HEK293 (cell line): ENCODE measurements around the gene CD3D.

Experiments used
- CTCF ChIA-PET: fragments of 350-600 bp; formaldehyde crosslinking; extraction: SDS; loops from one replicate; lab custom pipeline; 2021; ENCODE audit warnings: antibody characterized with exemption; lab: Yijun Ruan, JAX
- POLR2A ChIA-PET: fragments of 300-600 bp; formaldehyde crosslinking; extraction: SDS; loops from one replicate; lab custom pipeline; 2020; ENCODE audit warnings: antibody characterized with exemption, inconsistent platforms; lab: Yijun Ruan, JAX
- H3K27ac ChIP-seq: fragments of 200-500 bp; sonication (Bioruptor generic); 2 replicates; pipeline ENCODE4 v1.5.1; 2014; ENCODE audit warnings: low read depth, low read length, control low read depth, inconsistent platforms; ENCODE audit errors: extremely low read depth
- H3K36me3 ChIP-seq, 2 experiments: fragments of 200-500 bp in 1 of 2; sonication (Bioruptor generic) in 1 of 2; 1 replicate in 1 of 2; 2 replicates in 1 of 2; pipeline ENCODE4 v1.5.1; 2014 to 2017; ENCODE audit warnings: inconsistent platforms in 2 of 2, low read length in 2 of 2; ENCODE audit not compliant: control insufficient read depth in 2 of 2, insufficient read depth in 1 of 2
- H3K4me1 ChIP-seq: fragments of 200-500 bp; sonication (Bioruptor generic); 2 replicates; pipeline ENCODE4 v1.5.1; 2014; ENCODE audit warnings: mild to moderate bottlenecking, low read length, inconsistent platforms; ENCODE audit not compliant: control insufficient read depth, insufficient read depth
- H3K4me3 ChIP-seq: 2 replicates; pipeline ENCODE4 v1.5.1; 2011; ENCODE audit warnings: low read depth, mild to moderate bottlenecking, control low read depth, low read length, moderate library complexity
- H3K9me3 ChIP-seq: fragments of 200-500 bp; sonication (Bioruptor generic); 2 replicates; pipeline ENCODE4 v1.5.1; 2014; ENCODE audit warnings: low read depth, low read length, inconsistent platforms; ENCODE audit not compliant: control insufficient read depth, insufficient read depth
- FEZF1 ChIP-seq: fragments of 450-650 bp; formaldehyde crosslinking; IDR thresholded peaks from 2 replicates; pipeline ENCODE4 v1.5.1; 2016; ENCODE audit warnings: missing biosample characterization, missing genetic modification characterization
- GLIS1 ChIP-seq: fragments of 450-650 bp; formaldehyde crosslinking; IDR thresholded peaks from 2 replicates; pipeline ENCODE4 v1.5.1; 2016; ENCODE audit warnings: missing biosample characterization, missing genetic modification characterization
- GLIS2 ChIP-seq: fragments of 450-650 bp; formaldehyde crosslinking; IDR thresholded peaks from 2 replicates; pipeline ENCODE4 v1.5.1; 2016; ENCODE audit warnings: missing biosample characterization, missing genetic modification characterization
- KLF7 ChIP-seq: fragments of 450-650 bp; formaldehyde crosslinking; IDR thresholded peaks from 2 replicates; pipeline ENCODE4 v1.5.1; 2016; ENCODE audit warnings: missing biosample characterization, missing genetic modification characterization, borderline replicate concordance
- SP2 ChIP-seq: fragments of 450-650 bp; formaldehyde crosslinking; IDR thresholded peaks from 2 replicates; pipeline ENCODE4 v1.5.1; 2016; ENCODE audit warnings: missing biosample characterization, missing genetic modification characterization
- SP3 ChIP-seq: fragments of 450-650 bp; formaldehyde crosslinking; IDR thresholded peaks from 2 replicates; pipeline ENCODE4 v1.5.1; 2016; ENCODE audit warnings: missing biosample characterization, missing genetic modification characterization
- ZNF155 ChIP-seq: fragments of 450-650 bp; formaldehyde crosslinking; IDR thresholded peaks from 2 replicates; pipeline ENCODE4 v1.5.1; 2016; ENCODE audit warnings: missing biosample characterization, missing genetic modification characterization
- ZNF169 ChIP-seq: fragments of 450-650 bp; formaldehyde crosslinking; IDR thresholded peaks from 2 replicates; pipeline ENCODE4 v1.5.1; 2016; ENCODE audit warnings: missing biosample characterization, missing genetic modification characterization
- ZNF174 ChIP-seq: fragments of 450-650 bp; formaldehyde crosslinking; IDR thresholded peaks from 2 replicates; pipeline ENCODE4 v1.5.0; 2017; ENCODE audit warnings: missing biosample characterization, mild to moderate bottlenecking, missing genetic modification characterization
- ZNF416 ChIP-seq: fragments of 450-650 bp; formaldehyde crosslinking; IDR thresholded peaks from 2 replicates; pipeline ENCODE4 v1.5.1; 2016; ENCODE audit warnings: missing biosample characterization, missing genetic modification characterization
- ZNF423 ChIP-seq: fragments of 450-650 bp; formaldehyde crosslinking; IDR thresholded peaks from 2 replicates; pipeline ENCODE4 v1.5.1; 2016; ENCODE audit warnings: missing biosample characterization, missing genetic modification characterization
- ZNF501 ChIP-seq: fragments of 450-650 bp; formaldehyde crosslinking; IDR thresholded peaks from 2 replicates; pipeline ENCODE4 v1.5.1; 2016; ENCODE audit warnings: missing biosample characterization, missing genetic modification characterization
- ZNF530 ChIP-seq: fragments of 450-650 bp; formaldehyde crosslinking; IDR thresholded peaks from 2 replicates; pipeline ENCODE4 v1.5.1; 2016; ENCODE audit warnings: low read depth, missing biosample characterization, missing genetic modification characterization
- ZNF658 ChIP-seq: fragments of 450-650 bp; formaldehyde crosslinking; IDR thresholded peaks from 2 replicates; pipeline ENCODE4; 2016; ENCODE audit warnings: missing biosample characterization, missing genetic modification characterization
- ZNF670 ChIP-seq: fragments of 450-650 bp; formaldehyde crosslinking; IDR thresholded peaks from 2 replicates; pipeline ENCODE4 v1.5.1; 2016; ENCODE audit warnings: missing biosample characterization, missing genetic modification characterization, low read depth
- ZNF707 ChIP-seq: fragments of 450-650 bp; formaldehyde crosslinking; IDR thresholded peaks from 2 replicates; pipeline ENCODE4 v1.5.1; 2016; ENCODE audit warnings: missing biosample characterization, missing genetic modification characterization
- ZNF785 ChIP-seq: fragments of 450-650 bp; formaldehyde crosslinking; IDR thresholded peaks from 2 replicates; pipeline ENCODE4 v1.5.1; 2016; ENCODE audit warnings: missing biosample characterization, missing genetic modification characterization
- ZNF791 ChIP-seq: fragments of 450-650 bp; formaldehyde crosslinking; IDR thresholded peaks from 2 replicates; pipeline ENCODE4 v1.5.1; 2016; ENCODE audit warnings: missing biosample characterization, missing genetic modification characterization
- ZXDB ChIP-seq: fragments of 450-650 bp; formaldehyde crosslinking; IDR thresholded peaks from 2 replicates; pipeline ENCODE4 v1.5.1; 2016; ENCODE audit warnings: missing biosample characterization, missing genetic modification characterization
- TF ChIP-seq, protein P1 (sequence below): fragments of 450-650 bp; formaldehyde crosslinking; IDR thresholded peaks from 2 replicates; pipeline ENCODE4 v1.5.1; 2017; ENCODE audit warnings: missing biosample characterization, missing genetic modification characterization
- TF ChIP-seq, protein P2 (sequence below): fragments of 450-650 bp; formaldehyde crosslinking; IDR thresholded peaks from 2 replicates; pipeline ENCODE4 v1.5.1; 2016; ENCODE audit warnings: missing biosample characterization, missing genetic modification characterization
- TF ChIP-seq, protein P3 (sequence below): fragments of 450-650 bp; formaldehyde crosslinking; IDR thresholded peaks from 2 replicates; pipeline ENCODE4 v1.5.1; 2016; ENCODE audit warnings: missing biosample characterization, missing genetic modification characterization

Gene CD3D

DNA sequence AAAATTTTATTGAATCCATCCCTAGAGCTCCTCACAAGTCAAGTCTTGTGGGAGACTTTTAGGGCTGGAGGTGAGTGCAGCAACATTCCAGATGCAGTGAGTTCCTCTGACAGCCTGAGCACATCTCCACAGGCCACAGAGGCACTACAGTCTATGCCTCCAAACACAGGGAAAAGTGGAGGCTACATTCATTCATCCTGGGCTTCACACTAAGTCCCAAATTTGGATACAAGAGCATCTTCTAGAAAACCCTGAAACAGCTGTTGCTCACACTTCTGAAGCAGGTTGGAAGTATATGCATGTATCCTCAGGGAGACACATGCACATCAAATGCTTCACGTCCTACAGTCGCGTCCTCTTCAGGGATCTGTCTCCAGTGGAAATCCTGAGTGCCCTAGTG, 1.2 kb downstream of the CD3D start (continued):
- TF ChIP-seq ZNF416 (no peak), SP3 (tag by site-specific recombination) (no peak)

DNA sequence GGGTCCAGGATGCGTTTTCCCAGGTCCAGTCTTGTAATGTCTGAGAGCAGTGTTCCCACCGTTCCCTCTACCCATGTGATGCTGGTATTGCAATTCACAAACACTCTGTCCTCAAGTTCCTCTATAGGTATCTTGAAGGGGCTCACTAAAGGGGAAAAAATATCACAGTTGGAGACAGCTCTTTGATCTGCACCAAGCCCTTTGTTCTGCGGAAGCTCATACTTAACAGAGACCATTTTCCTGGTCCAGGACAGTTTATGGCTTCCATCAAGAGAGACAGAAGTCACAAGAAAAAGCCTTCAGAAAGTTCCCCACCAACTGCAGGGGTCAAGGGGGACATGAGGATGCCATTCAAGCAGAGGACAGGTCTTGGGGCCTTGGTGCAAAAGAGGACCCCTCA, 2.1 kb downstream of the CD3D start:
- ChIA-PET CTCF (interaction anchor here (1.0 kb wide), 1 partner anchor 142 kb away, joined by 4 read pairs; no protein-coding TSS in a partner anchor), POLR2A (no interaction called here)
- TF ChIP-seq ZNF670 (tag by site-specific recombination) (no peak), ZNF155 (tag by site-specific recombination) (no peak), KLF7 (tag by site-specific recombination) (no peak), ZNF530 (no peak), FEZF1 (tag by site-specific recombination) (no peak), GLIS2 (no peak), SP2 (tag by site-specific recombination) (no peak), ZNF423 (tag by site-specific recombination) (no peak), ZNF501 (tag by site-specific recombination) (no peak), ZNF658 (tag by site-specific recombination) (no peak), ZNF169 (tag by site-specific recombination) (no peak), ZNF174 (tag by site-specific recombination) (no peak), ZNF791 (tag by site-specific recombination) (no peak), ZNF785 (tag by site-specific recombination) (no peak), GLIS1 (tag by site-specific recombination) (no peak), ZNF707 (tag by site-specific recombination) (no peak)
- TF ChIP-seq, protein P1, sequence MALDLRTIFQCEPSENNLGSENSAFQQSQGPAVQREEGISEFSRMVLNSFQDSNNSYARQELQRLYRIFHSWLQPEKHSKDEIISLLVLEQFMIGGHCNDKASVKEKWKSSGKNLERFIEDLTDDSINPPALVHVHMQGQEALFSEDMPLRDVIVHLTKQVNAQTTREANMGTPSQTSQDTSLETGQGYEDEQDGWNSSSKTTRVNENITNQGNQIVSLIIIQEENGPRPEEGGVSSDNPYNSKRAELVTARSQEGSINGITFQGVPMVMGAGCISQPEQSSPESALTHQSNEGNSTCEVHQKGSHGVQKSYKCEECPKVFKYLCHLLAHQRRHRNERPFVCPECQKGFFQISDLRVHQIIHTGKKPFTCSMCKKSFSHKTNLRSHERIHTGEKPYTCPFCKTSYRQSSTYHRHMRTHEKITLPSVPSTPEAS = no peak
- TF ChIP-seq, protein P2, sequence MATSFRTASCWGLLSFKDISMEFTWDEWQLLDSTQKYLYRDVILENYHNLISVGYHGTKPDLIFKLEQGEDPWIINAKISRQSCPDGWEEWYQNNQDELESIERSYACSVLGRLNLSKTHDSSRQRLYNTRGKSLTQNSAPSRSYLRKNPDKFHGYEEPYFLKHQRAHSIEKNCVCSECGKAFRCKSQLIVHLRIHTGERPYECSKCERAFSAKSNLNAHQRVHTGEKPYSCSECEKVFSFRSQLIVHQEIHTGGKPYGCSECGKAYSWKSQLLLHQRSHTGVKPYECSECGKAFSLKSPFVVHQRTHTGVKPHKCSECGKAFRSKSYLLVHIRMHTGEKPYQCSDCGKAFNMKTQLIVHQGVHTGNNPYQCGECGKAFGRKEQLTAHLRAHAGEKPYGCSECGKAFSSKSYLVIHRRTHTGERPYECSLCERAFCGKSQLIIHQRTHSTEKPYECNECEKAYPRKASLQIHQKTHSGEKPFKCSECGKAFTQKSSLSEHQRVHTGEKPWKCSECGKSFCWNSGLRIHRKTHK (tag by site-specific recombination) = no peak
- Histone ChIP-seq H3K4me3 (no peak overlapping the region), H3K36me3 (no peaks in the 10 kb centered on the region), H3K9me3 (no peaks in the 10 kb centered on the region), H3K4me1 (no peaks in the 10 kb centered on the region), H3K27ac (no peak overlapping the region)

DNA sequence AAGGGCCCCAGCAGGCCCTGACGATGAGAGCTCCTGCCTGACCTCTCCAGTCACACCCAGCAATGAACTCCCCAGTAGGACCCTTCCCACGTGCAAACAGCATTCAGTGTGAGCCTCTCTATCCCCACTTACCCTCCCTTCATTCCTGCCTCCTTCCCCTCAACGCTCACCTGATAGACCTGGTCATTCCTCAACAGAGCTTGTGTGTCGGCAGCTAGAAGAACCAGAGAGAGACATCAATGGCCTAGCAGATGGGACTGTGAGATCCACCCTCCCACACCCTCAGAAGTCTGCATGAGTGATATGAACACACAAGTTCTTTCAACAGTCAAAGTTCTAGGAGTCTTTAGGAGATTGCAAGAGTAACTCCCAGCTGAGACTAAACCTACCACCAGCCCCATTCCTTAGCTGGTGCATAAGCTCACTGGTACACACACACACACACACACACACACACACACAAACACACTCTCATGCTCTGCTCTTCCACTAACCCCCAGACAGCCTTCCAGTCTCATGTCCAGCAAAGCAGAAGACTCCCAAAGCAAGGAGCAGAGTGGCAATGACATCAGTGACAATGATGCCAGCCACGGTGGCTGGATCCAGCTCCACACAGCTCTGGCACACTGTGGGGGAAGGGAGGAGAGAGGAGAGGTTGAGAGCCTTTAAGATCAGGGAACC, 3.1 kb downstream of the CD3D start:
- ChIA-PET CTCF (interaction anchor here (0.5 to 1.5 kb wide), 2 partner anchors 14 to 149 kb away, joined by 3 read pairs; no protein-coding TSS in a partner anchor), POLR2A (interaction anchor here (0.7 kb wide), 1 partner anchor 234 kb away, joined by 3 read pairs; no protein-coding TSS in a partner anchor)
- Histone ChIP-seq H3K36me3 (no peaks in the 10 kb centered on the region), H3K4me3 (no peak overlapping the region), H3K9me3 (no peaks in the 10 kb centered on the region), H3K4me1 (no peaks in the 10 kb centered on the region), H3K27ac (no peak overlapping the region)
- TF ChIP-seq, protein P3, sequence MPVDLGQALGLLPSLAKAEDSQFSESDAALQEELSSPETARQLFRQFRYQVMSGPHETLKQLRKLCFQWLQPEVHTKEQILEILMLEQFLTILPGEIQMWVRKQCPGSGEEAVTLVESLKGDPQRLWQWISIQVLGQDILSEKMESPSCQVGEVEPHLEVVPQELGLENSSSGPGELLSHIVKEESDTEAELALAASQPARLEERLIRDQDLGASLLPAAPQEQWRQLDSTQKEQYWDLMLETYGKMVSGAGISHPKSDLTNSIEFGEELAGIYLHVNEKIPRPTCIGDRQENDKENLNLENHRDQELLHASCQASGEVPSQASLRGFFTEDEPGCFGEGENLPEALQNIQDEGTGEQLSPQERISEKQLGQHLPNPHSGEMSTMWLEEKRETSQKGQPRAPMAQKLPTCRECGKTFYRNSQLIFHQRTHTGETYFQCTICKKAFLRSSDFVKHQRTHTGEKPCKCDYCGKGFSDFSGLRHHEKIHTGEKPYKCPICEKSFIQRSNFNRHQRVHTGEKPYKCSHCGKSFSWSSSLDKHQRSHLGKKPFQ (tag by site-specific recombination) = no peak
- TF ChIP-seq, protein P1 = 0 out of 2 replicates have a peak, but pooled peaks have one; percentile 28
- no peak for TF ChIP-seq ZXDB (tag by site-specific recombination)
